ENCODE data around the gene LILRA6.
A peak's percentile ranks its signal among the peaks of the same experiment; 100 is the strongest.

LILRA6 gene

GRCh38 chr19:54255105-54255775, 12.7 kb upstream of the LILRA6 start:
- no peak for TF ChIP-seq CTCF (IDR thresholded peaks at IDR 0.05; ENCODE audit: low read depth, low read length)
- H3K4me3 ChIP-seq (replicated peaks in 1 of 2; ENCODE audit: low read depth in 2 of 2, low read length in 2 of 2): no peak overlapping the region
- DNase-seq (ENCODE audit: low read depth in 2 of 2): no peak

- no peak for DNase-seq (ENCODE audit: low read depth in 2 of 2)
- TF ChIP-seq CTCF (IDR thresholded peaks at IDR 0.05; ENCODE audit: low read depth, low read length): no peak
- no peak overlapping the region for H3K4me3 ChIP-seq (replicated peaks in 1 of 2; ENCODE audit: low read depth in 2 of 2, low read length in 2 of 2)
These were observed 11.8 kb upstream of the LILRA6 start for GRCh38 chr19:54254195-54254906.

GRCh38 chr19:54253331-54254194, 11.0 kb upstream of the LILRA6 start:
- no peak for TF ChIP-seq CTCF (IDR thresholded peaks at IDR 0.05; ENCODE audit: low read depth, low read length)
- no peak overlapping the region for H3K4me3 ChIP-seq (replicated peaks in 1 of 2; ENCODE audit: low read depth in 2 of 2, low read length in 2 of 2)
- no peak for DNase-seq (ENCODE audit: low read depth in 2 of 2)

- DNase-seq (ENCODE audit: low read depth in 2 of 2): no peak
- no peak for TF ChIP-seq CTCF (IDR thresholded peaks at IDR 0.05; ENCODE audit: low read depth, low read length)
- H3K4me3 ChIP-seq (replicated peaks in 1 of 2; ENCODE audit: low read depth in 2 of 2, low read length in 2 of 2): no peak overlapping the region
These were observed 10.3 kb upstream of the LILRA6 start for GRCh38 chr19:54252845-54253244.

- no peak for DNase-seq (ENCODE audit: low read depth in 2 of 2)
- no peak for TF ChIP-seq CTCF (IDR thresholded peaks at IDR 0.05; ENCODE audit: low read depth, low read length)
- no peak overlapping the region for H3K4me3 ChIP-seq (replicated peaks in 1 of 2; ENCODE audit: low read depth in 2 of 2, low read length in 2 of 2)
These were observed 9.7 kb upstream of the LILRA6 start for GRCh38 chr19:54252243-54252642.

GRCh38 chr19:54248016-54248601, 5.5 kb upstream of the LILRA6 start:
- no peak overlapping the region for H3K4me3 ChIP-seq (replicated peaks in 1 of 2; ENCODE audit: low read depth in 2 of 2, low read length in 2 of 2)
- no peak for TF ChIP-seq CTCF (IDR thresholded peaks at IDR 0.05; ENCODE audit: low read depth, low read length)
- peak; percentile 22 to 54 for DNase-seq (ENCODE audit: low read depth in 2 of 2)

All from cardiac fibroblast (primary cell).